Fibroblast of lung (primary cell): Measurements from ENCODE around the gene BTBD2. TPM values are rescaled to one million over a fixed set of nuclear protein-coding genes. Genes with fewer than 3 reads are reported as not detected.

Source experiments
- DNase-seq, 2 donors: peaks; one replicate each; pipeline versions ENCODE4 v3.0.0 to v3.0.0-alpha.2; 2010; ENCODE audit warnings: low read depth in 2 of 2
- H2AFZ ChIP-seq: 2 replicates; pipeline ENCODE4 v1.5.1; 2012; ENCODE audit warnings: low read length, control low read depth, inconsistent platforms
- H3K27ac ChIP-seq: 2 replicates; pipeline ENCODE4 v1.5.1; 2011; ENCODE audit warnings: low read length, control low read depth; ENCODE audit not compliant: insufficient read depth
- H3K27me3 ChIP-seq: 2 replicates; pipeline ENCODE4 v1.5.1; 2011; ENCODE audit warnings: mild to moderate bottlenecking, low read length; ENCODE audit not compliant: control insufficient read depth, insufficient read depth
- H3K36me3 ChIP-seq: 2 replicates; pipeline ENCODE4 v1.5.1; 2011; ENCODE audit warnings: low read length; ENCODE audit not compliant: control insufficient read depth, insufficient read depth
- H3K4me1 ChIP-seq: 2 replicates; pipeline ENCODE4 v1.5.1; 2011; ENCODE audit warnings: low read length; ENCODE audit not compliant: control insufficient read depth, insufficient read depth; ENCODE audit errors: extremely low read depth
- H3K4me2 ChIP-seq: 2 replicates; pipeline ENCODE4 v1.5.1; 2011; ENCODE audit warnings: low read length, control low read depth; ENCODE audit not compliant: insufficient read depth; ENCODE audit errors: extremely low read depth
- H3K4me3 ChIP-seq, 4 experiments: fragments of 200-600 bp in 1 of 4; sonication (generic) in 1 of 4; replicated peaks in 1 of 4; 2 replicates each; pipeline ENCODE4 v1.5.1; 2011 to 2016; ENCODE audit warnings: low read length in 4 of 4, low read depth in 3 of 4, mild to moderate bottlenecking in 3 of 4, control low read depth in 2 of 4, inconsistent platforms in 1 of 4, mixed read lengths in 1 of 4; ENCODE audit not compliant: insufficient read depth in 1 of 4; ENCODE audit errors: control extremely low read depth in 1 of 4
- H3K79me2 ChIP-seq: 2 replicates; pipeline ENCODE4 v1.5.1; 2012; ENCODE audit warnings: mild to moderate bottlenecking, low read length, inconsistent platforms; ENCODE audit not compliant: control insufficient read depth, insufficient read depth
- H3K9ac ChIP-seq: 2 replicates; pipeline ENCODE4 v1.5.1; 2011; ENCODE audit warnings: mild to moderate bottlenecking, low read length, control low read depth; ENCODE audit not compliant: insufficient read depth
- H3K9me3 ChIP-seq: 2 replicates; pipeline ENCODE4 v1.5.1; 2012; ENCODE audit warnings: low read depth, low read length; ENCODE audit not compliant: control insufficient read depth, insufficient read depth
- H4K20me1 ChIP-seq: 2 replicates; pipeline ENCODE4 v1.5.1; 2011; ENCODE audit warnings: low read length; ENCODE audit not compliant: control insufficient read depth, insufficient read depth; ENCODE audit errors: extremely low read depth
- EZH2 ChIP-seq: IDR thresholded peaks from 2 replicates; pipeline ENCODE4 v1.5.1; 2012; ENCODE audit warnings: low read length, control low read depth, mild to moderate bottlenecking; ENCODE audit errors: missing control alignments
- polyA plus RNA-seq, 2 donors: library from polyadenylated mRNA; depleted of rRNA in 1 of 2; stranded (reverse) in 1 of 2; unstranded in 1 of 2; fragments of >200 nt; gene quantifications; 2 replicates each; pipeline ENCODE4 v1.2.1, GENCODE V29; 2011 to 2012; ENCODE audit warnings: missing spikeins in 1 of 2
- total RNA-seq: library from RNA; depleted of rRNA; stranded (reverse); fragments of >200 nt; gene quantifications from 2 replicates; pipeline ENCODE4 v1.2.1, GENCODE V29; 2014
- TF ChIP-seq, protein P1 (sequence below), 2 donors: IDR thresholded peaks in 1 of 2; conservative IDR thresholded peaks in 1 of 2; 1 replicate in 1 of 2; 2 replicates in 1 of 2; pipeline ENCODE4 v1.5.1; 2011 to 2012; ENCODE audit warnings: low read length in 2 of 2, control low read depth in 1 of 2, inconsistent platforms in 1 of 2, low read depth in 1 of 2, mild to moderate bottlenecking in 1 of 2

The BTBD2 gene
- total and polyA plus RNA-seq, 2 donors (not counting 1 experiment from before 2014, with no cell fraction given), result 14.0 to 70.2 TPM

DNA sequence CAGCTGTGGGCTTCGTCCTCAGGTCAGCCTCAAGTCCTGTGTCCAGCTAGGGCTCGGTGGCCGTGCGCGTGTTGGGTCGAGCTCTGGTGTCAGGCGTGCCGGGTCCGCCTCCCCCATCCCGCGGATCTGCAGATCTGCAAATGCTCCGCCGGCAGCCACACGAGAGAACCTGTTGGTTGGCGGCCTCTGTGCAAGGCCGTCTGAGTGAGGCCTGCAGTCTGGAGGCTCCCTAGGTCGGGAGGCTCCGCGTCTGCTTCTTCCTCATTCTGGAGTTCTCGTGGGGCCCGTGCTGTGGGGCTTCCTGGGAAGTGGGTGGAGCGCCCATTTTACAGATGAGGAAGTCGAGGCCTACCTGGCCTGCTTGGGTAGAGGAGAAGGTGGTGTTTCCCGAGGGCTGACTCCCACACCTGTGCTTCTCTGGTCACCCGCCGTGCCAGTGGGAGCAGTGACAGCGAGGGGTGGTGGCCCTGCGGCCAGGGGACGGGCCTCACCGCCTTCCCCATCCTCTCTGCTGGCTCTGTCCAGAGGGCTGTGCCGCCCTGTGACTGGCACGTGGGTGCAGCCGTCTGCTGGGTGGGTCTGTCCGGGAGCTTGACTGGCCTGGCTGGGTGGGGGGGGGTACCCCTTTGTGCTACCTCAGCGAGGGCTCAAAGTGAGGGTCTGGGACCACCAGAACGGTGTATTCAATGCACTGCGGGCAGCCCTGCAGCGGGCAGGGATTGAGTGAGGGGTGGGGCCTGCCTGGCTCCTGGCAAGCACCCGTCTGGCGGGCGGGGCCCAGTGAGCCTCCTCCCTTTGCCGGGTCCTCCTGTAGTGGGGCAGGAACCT lies 71.2 kb downstream of the BTBD2 start:
- no peak overlapping the region for H2AFZ ChIP-seq
- H3K36me3 ChIP-seq, result peaks cover under 1% of the 10 kb centered on the region
- no peaks in the 10 kb centered on the region for H3K9me3 ChIP-seq
- peaks cover 13% of the 10 kb centered on the region for H3K4me1 ChIP-seq
- H3K4me3 ChIP-seq, result no peak overlapping the region
- TF ChIP-seq, protein P1, sequence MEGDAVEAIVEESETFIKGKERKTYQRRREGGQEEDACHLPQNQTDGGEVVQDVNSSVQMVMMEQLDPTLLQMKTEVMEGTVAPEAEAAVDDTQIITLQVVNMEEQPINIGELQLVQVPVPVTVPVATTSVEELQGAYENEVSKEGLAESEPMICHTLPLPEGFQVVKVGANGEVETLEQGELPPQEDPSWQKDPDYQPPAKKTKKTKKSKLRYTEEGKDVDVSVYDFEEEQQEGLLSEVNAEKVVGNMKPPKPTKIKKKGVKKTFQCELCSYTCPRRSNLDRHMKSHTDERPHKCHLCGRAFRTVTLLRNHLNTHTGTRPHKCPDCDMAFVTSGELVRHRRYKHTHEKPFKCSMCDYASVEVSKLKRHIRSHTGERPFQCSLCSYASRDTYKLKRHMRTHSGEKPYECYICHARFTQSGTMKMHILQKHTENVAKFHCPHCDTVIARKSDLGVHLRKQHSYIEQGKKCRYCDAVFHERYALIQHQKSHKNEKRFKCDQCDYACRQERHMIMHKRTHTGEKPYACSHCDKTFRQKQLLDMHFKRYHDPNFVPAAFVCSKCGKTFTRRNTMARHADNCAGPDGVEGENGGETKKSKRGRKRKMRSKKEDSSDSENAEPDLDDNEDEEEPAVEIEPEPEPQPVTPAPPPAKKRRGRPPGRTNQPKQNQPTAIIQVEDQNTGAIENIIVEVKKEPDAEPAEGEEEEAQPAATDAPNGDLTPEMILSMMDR (conservative IDR thresholded peaks at IDR 0.05 in 1 of 2, IDR thresholded peaks at IDR 0.05 in 1 of 2; ENCODE audit: low read depth in 1 of 2, low read length in 2 of 2), result no peak
- TF ChIP-seq EZH2, result no peak
- H3K9ac ChIP-seq, result no peak overlapping the region
- H3K79me2 ChIP-seq, result peaks cover 67% of the 10 kb centered on the region
- no peaks in the 10 kb centered on the region for H3K27me3 ChIP-seq
- no peak overlapping the region for H3K4me2 ChIP-seq
- no peak for DNase-seq
- H4K20me1 ChIP-seq, result no peaks in the 10 kb centered on the region
- no peak overlapping the region for H3K27ac ChIP-seq

DNA sequence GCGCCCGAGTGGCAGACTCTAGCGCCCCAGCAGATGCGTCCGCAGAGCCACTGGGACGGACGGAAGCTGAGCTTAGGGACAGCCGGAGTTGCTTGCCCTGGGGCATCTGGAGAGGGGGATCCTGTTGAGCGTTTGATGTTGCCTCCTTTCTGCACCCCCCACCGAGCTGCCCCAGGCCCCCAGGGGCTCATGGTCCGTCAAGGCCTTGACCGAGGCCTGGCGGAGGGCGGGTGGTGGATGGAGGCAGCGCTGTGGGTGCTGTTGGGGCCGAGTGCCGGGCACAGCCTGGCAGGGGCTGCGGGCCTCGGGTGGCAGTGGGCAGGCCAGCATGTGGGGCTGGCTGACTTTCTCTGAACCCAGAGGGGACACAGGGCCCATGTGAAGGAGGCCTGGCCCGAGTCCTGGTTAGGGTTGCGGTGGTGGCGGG lies 71.8 kb downstream of the BTBD2 start:
- Histone ChIP-seq H4K20me1 (no peaks in the 10 kb centered on the region), H2AFZ (no peak overlapping the region), H3K27me3 (no peaks in the 10 kb centered on the region), H3K4me1 (peaks cover 13% of the 10 kb centered on the region), H3K9me3 (no peaks in the 10 kb centered on the region), H3K79me2 (peaks cover 61% of the 10 kb centered on the region), H3K36me3 (no peaks in the 10 kb centered on the region), H3K27ac (no peak overlapping the region), H3K4me2 (no peak overlapping the region), H3K9ac (no peak overlapping the region), H3K4me3 (peak overlapping the region in 1 of 4 experiments; percentile 4)
- TF ChIP-seq, protein P1 (conservative IDR thresholded peaks at IDR 0.05 in 1 of 2, IDR thresholded peaks at IDR 0.05 in 1 of 2; ENCODE audit: low read depth in 1 of 2, low read length in 2 of 2), result no peak
- no peak for TF ChIP-seq EZH2
- DNase-seq, result no peak

DNA sequence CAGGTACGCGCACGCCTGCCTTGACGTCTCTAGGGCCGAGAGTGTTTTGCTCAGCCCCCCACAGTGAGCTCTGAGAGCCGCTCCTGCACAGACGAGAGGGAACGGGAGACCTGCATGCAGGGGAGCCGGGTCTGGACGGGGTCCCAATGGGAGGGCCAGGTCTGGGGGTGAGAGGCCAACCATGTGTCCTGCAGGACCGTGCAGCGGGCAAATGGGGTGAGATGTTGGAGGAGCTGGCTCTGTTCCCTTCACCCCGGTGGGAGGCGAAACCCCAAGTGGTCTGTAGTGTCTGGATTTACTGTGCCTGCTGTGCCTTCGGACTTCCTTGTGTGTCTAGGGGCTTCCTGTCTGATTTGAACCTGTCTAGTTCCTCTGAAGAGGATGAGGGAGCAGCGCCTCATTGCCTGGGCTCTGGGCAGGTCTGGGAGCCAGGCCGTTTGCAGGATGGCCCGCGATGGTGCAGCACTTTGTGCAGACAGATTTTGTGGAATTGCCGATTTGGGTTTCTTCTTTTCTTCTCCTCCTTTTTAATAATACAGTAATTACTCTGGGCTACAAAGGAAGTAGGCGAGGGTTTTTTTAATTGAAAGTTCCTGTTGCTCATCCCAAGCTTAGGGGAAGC lies 72.5 kb downstream of the BTBD2 start:
- H2AFZ ChIP-seq, result no peak overlapping the region
- H4K20me1 ChIP-seq, result no peaks in the 10 kb centered on the region
- peak overlapping the region; percentile 42 for H3K9ac ChIP-seq
- peak overlapping the region; percentile 96 for H3K4me2 ChIP-seq
- no peaks in the 10 kb centered on the region for H3K36me3 ChIP-seq
- peak overlapping the region; percentile 28 for H3K27ac ChIP-seq
- DNase-seq, result peak in 1 of 2 donors; percentile 6
- peak overlapping the region; percentile 76 to 87 (median 84) for H3K4me3 ChIP-seq
- H3K79me2 ChIP-seq, result peaks cover 58% of the 10 kb centered on the region
- no peaks in the 10 kb centered on the region for H3K9me3 ChIP-seq
- peaks cover 13% of the 10 kb centered on the region for H3K4me1 ChIP-seq
- no peak for TF ChIP-seq EZH2
- TF ChIP-seq, protein P1 (conservative IDR thresholded peaks at IDR 0.05 in 1 of 2, IDR thresholded peaks at IDR 0.05 in 1 of 2; ENCODE audit: low read depth in 1 of 2, low read length in 2 of 2), result no peak
- no peaks in the 10 kb centered on the region for H3K27me3 ChIP-seq
